A673 (cell line): ENCODE results near the gene ARHGAP35.
"Not testable (repeated sequence)": the region's sequence is repeated elsewhere in the genome, so short reads cannot be mapped to it uniquely, and the experiment has no call there.

ENCODE experiments used
- CTCF ChIP-seq: fragments of 300-800, 200-600 bp; sonication (generic); conservative IDR thresholded peaks from 2 replicates; pipeline ENCODE4 v1.5.1; 2017; ENCODE audit warnings: low read depth, mild to moderate bottlenecking, antibody characterized with exemption, low read length, moderate library complexity, mixed read lengths
- EZH2 ChIP-seq: fragments of 200-600 bp; sonication (generic); IDR thresholded peaks from 2 replicates; pipeline ENCODE4 v1.6.1; 2017; ENCODE audit warnings: borderline replicate concordance, low read depth, mild to moderate bottlenecking, mixed read lengths, antibody characterized with exemption, low read length; ENCODE audit not compliant: poor library complexity, severe bottlenecking

GRCh38 chr19:46871173-46871572 lies 10.4 kb downstream of the ARHGAP35 start:
- TF ChIP-seq CTCF, EZH2: not testable (repeated sequence)
